BLaER1 treated with 17β-estradiol and CSF1 and Interleukin-3, amounts not matched to agents 10 nM and 100 nM (cell line): ENCODE results near the gene GFRA3.
"Not testable (repeated sequence)": the region's sequence is repeated elsewhere in the genome, so short reads cannot be mapped to it uniquely, and the experiment has no call there.

Source experiments
- H3K27ac ChIP-seq, 11 experiments: shearing (Covaris generic); formaldehyde crosslinking; 2 replicates each; pipeline ENCODE4 v1.8.1; 2022
- H3K27me3 ChIP-seq, 11 experiments: shearing (Covaris generic); formaldehyde crosslinking; 2 replicates each; pipeline ENCODE4 v1.8.1; 2022
- H3K36me3 ChIP-seq, 11 experiments: shearing (Covaris generic); formaldehyde crosslinking; 2 replicates each; pipeline ENCODE4 v1.8.1; 2022
- H3K4me1 ChIP-seq, 10 experiments: shearing (Covaris generic); formaldehyde crosslinking; 2 replicates each; pipeline ENCODE4 v1.8.1; 2022
- H3K4me2 ChIP-seq, 11 experiments: shearing (Covaris generic); formaldehyde crosslinking; 2 replicates each; pipeline ENCODE4 v1.8.1; 2022
- H3K4me3 ChIP-seq, 10 experiments: shearing (Covaris generic); formaldehyde crosslinking; 2 replicates each; pipeline ENCODE4 v1.8.1; 2022
- H3K9ac ChIP-seq, 11 experiments: shearing (Covaris generic); formaldehyde crosslinking; 2 replicates each; pipeline ENCODE4 v1.8.1; 2022
- H3K9me3 ChIP-seq, 11 experiments: shearing (Covaris generic); formaldehyde crosslinking; replicated peaks in 1 of 11; 2 replicates each; pipeline ENCODE4 v1.8.1; 2022
- H4K20me1 ChIP-seq, 11 experiments: shearing (Covaris generic); formaldehyde crosslinking; 2 replicates each; pipeline ENCODE4 v1.8.1; 2022
- Cebpa-rat ChIP-seq, 11 experiments: shearing (Covaris generic); IDR thresholded peaks; 2 replicates each; pipeline ENCODE4 v1.8.1; 2022

GFRA3 gene

GRCh38 chr5:138258704-138259292, 15.6 kb downstream of the GFRA3 start:
- Histone ChIP-seq H3K9ac (no peak overlapping the region), H3K36me3 (no peaks in the 10 kb centered on the region), H4K20me1 (no peaks in the 10 kb centered on the region), H3K27me3 (no peaks in the 10 kb centered on the region), H3K4me3 (no peak overlapping the region), H3K27ac (no peak overlapping the region), H3K9me3 (no peaks in the 10 kb centered on the region), H3K4me2 (no peak overlapping the region), H3K4me1 (no peaks in the 10 kb centered on the region)
- no peak for TF ChIP-seq Cebpa-rat (IDR thresholded peaks at IDR 0.05)

GRCh38 chr5:138257583-138257982, 16.8 kb downstream of the GFRA3 start:
- Histone ChIP-seq H3K4me3 (no peak overlapping the region), H3K9me3 (no peaks in the 10 kb centered on the region), H3K36me3 (no peaks in the 10 kb centered on the region), H3K9ac (no peak overlapping the region), H3K4me1 (no peaks in the 10 kb centered on the region), H3K27me3 (no peaks in the 10 kb centered on the region), H4K20me1 (no peaks in the 10 kb centered on the region), H3K27ac (no peak overlapping the region), H3K4me2 (no peak overlapping the region)
- TF ChIP-seq Cebpa-rat (IDR thresholded peaks at IDR 0.05): no peak

GRCh38 chr5:138252944-138253343, 21.5 kb downstream of the GFRA3 start:
- no peak overlapping the region for H3K9ac ChIP-seq
- TF ChIP-seq Cebpa-rat (IDR thresholded peaks at IDR 0.05): no peak

GRCh38 chr5:138247800-138248199, 26.6 kb downstream of the GFRA3 start:
- not testable (repeated sequence) for H3K4me1 ChIP-seq, H3K4me2 ChIP-seq, H4K20me1 ChIP-seq, H3K4me3 ChIP-seq, H3K9me3 ChIP-seq, H3K9ac ChIP-seq, H3K36me3 ChIP-seq, H3K27me3 ChIP-seq, H3K27ac ChIP-seq

More at GRCh38 chr5:138252944-138253343, 21.5 kb downstream of the GFRA3 start:
- Histone ChIP-seq H4K20me1 (no peaks in the 10 kb centered on the region), H3K4me1 (no peaks in the 10 kb centered on the region), H3K4me3 (no peak overlapping the region), H3K27ac (no peak overlapping the region), H3K36me3 (no peaks in the 10 kb centered on the region), H3K9me3 (no peaks in the 10 kb centered on the region), H3K4me2 (no peak overlapping the region), H3K27me3 (no peaks in the 10 kb centered on the region)

- Histone ChIP-seq H4K20me1 (no peaks in the 10 kb centered on the region), H3K4me3 (no peak overlapping the region), H3K27ac (no peak overlapping the region), H3K9me3 (peaks cover 0 to 5% (median 0%) of the 10 kb centered on the region in 11 experiments; a peak in 2 of 22 replicates), H3K27me3 (peaks cover 0 to 7% (median 6%) of the 10 kb centered on the region in 11 experiments; a peak in 10 of 22 replicates), H3K4me2 (no peak overlapping the region), H3K36me3 (no peaks in the 10 kb centered on the region), H3K4me1 (no peaks in the 10 kb centered on the region), H3K9ac (no peak overlapping the region)
- TF ChIP-seq Cebpa-rat (IDR thresholded peaks at IDR 0.05): no peak
These were observed 27.6 kb downstream of the GFRA3 start for GRCh38 chr5:138246822-138247221.

- H3K4me1 ChIP-seq: peaks cover 0 to 3% (median 0%) of the 10 kb centered on the region in 10 experiments; a peak in 3 of 20 replicates
- no peak overlapping the region for H3K27ac ChIP-seq
- peaks cover 0 to 7% (median 0%) of the 10 kb centered on the region in 11 experiments; a peak in 3 of 22 replicates for H3K9me3 ChIP-seq
- no peak overlapping the region for H3K9ac ChIP-seq
- H3K4me3 ChIP-seq: no peak overlapping the region
- H3K36me3 ChIP-seq: no peaks in the 10 kb centered on the region
- H3K4me2 ChIP-seq: no peak overlapping the region
- H3K27me3 ChIP-seq: peaks cover 0 to 12% (median 9%) of the 10 kb centered on the region in 11 experiments; a peak in 10 of 22 replicates
- TF ChIP-seq Cebpa-rat (IDR thresholded peaks at IDR 0.05): no peak
- no peaks in the 10 kb centered on the region for H4K20me1 ChIP-seq
These were observed 28.1 kb downstream of the GFRA3 start for GRCh38 chr5:138246334-138246733.

GRCh38 chr5:138245717-138246116, 28.7 kb downstream of the GFRA3 start:
- no peak for TF ChIP-seq Cebpa-rat (IDR thresholded peaks at IDR 0.05)
- no peaks in the 10 kb centered on the region for H3K36me3 ChIP-seq
- 0 out of 22 replicates have a peak overlapping the region, but pooled peaks of 1 of the 11 experiments have one; percentile 15 for H3K9ac ChIP-seq
- H3K4me1 ChIP-seq: peaks cover 4 to 9% (median 5%) of the 10 kb centered on the region in 10 experiments
- peaks cover 0 to 13% (median 9%) of the 10 kb centered on the region in 11 experiments; a peak in 10 of 22 replicates for H3K27me3 ChIP-seq
- 0 out of 22 replicates have a peak overlapping the region, but pooled peaks of 1 of the 11 experiments have one; percentile 21 for H3K4me2 ChIP-seq
- H3K9me3 ChIP-seq: peaks cover 0 to 7% (median 0%) of the 10 kb centered on the region in 11 experiments; a peak in 3 of 22 replicates
- no peak overlapping the region for H3K4me3 ChIP-seq
- H4K20me1 ChIP-seq: no peaks in the 10 kb centered on the region
- no peak overlapping the region for H3K27ac ChIP-seq

GRCh38 chr5:138243794-138244193, 30.6 kb downstream of the GFRA3 start:
- no peak overlapping the region; a peak in 1 of 22 replicates for H3K4me2 ChIP-seq
- no peaks in the 10 kb centered on the region for H4K20me1 ChIP-seq
- no peak overlapping the region for H3K4me3 ChIP-seq
- H3K9ac ChIP-seq: no peak overlapping the region
- no peak overlapping the region for H3K27ac ChIP-seq
- TF ChIP-seq Cebpa-rat (IDR thresholded peaks at IDR 0.05): no peak
- peaks cover 0 to 7% (median 0%) of the 10 kb centered on the region in 11 experiments; a peak in 3 of 22 replicates for H3K9me3 ChIP-seq
- peaks cover 0 to 13% (median 9%) of the 10 kb centered on the region in 11 experiments; a peak in 10 of 22 replicates for H3K27me3 ChIP-seq
- H3K4me1 ChIP-seq: peaks cover 11 to 21% (median 13%) of the 10 kb centered on the region in 10 experiments
- no peaks in the 10 kb centered on the region for H3K36me3 ChIP-seq

GRCh38 chr5:138241688-138242571, 32.5 kb downstream of the GFRA3 start:
- Histone ChIP-seq H3K27ac (no peak overlapping the region), H4K20me1 (no peaks in the 10 kb centered on the region), H3K4me1 (peaks cover 11 to 21% (median 13%) of the 10 kb centered on the region in 10 experiments), H3K9ac (no peak overlapping the region), H3K9me3 (peaks cover 0 to 7% (median 0%) of the 10 kb centered on the region in 11 experiments; a peak in 3 of 22 replicates), H3K27me3 (peaks cover 0 to 13% (median 9%) of the 10 kb centered on the region in 11 experiments; a peak in 10 of 22 replicates), H3K4me2 (no peak overlapping the region; a peak in 1 of 22 replicates), H3K4me3 (no peak overlapping the region), H3K36me3 (no peaks in the 10 kb centered on the region)
- TF ChIP-seq Cebpa-rat (IDR thresholded peaks at IDR 0.05): no peak
